ENCODE measurements around the gene SRPX. TPM values are rescaled to one million over a fixed set of nuclear protein-coding genes. Genes with fewer than 3 reads are reported as not detected.

The SRPX gene
- polyA plus RNA-seq, 1 donor: 18.9 TPM

DNA sequence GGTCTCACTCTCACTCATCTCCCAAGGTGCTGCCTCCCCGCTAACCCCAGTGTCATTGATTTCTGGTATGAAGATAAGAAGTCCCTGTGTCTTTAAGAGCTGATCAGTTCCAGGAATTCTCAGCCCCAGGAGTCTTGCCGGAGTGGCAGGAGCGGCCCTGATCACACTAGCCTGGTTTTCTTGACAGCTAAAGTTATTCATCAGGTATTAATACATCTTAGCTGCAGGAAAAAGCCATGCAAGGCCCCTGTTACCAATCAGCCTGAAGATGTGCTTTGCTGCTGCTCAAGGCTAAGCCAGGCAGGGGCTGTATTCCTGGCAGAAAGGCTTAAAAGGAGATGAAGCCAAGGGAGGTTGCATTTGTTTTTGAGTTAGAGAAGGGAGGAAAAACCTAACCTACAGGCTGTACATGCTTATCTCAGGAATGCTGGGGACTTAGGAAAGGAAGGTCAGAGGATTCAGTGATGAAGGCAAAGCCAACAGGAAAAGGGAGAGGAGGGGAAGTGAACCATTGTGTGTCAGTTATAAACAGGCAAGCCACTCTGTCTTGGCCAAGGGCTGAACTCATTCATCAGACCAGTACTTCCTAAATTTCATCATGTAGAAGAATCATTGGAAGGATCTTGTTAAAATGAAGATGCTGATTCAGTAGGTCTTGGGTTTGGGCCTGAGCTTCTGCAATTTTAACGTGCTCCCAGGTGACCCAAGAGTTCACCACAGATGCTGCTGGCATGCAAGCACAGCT, 8.6 kb downstream of the SRPX start:
- DNase-seq: no peak
- no peaks in the 10 kb centered on the region for H3K36me3 ChIP-seq (ENCODE audit: control insufficient read depth, insufficient read depth, low read length)
- no peaks in the 10 kb centered on the region for H3K27me3 ChIP-seq (ENCODE audit: control insufficient read depth, insufficient read depth, low read length)
- peaks cover 4% of the 10 kb centered on the region for H3K4me1 ChIP-seq (ENCODE audit: control insufficient read depth, insufficient read depth, low read length)
- H3K9me3 ChIP-seq (ENCODE audit: control insufficient read depth, low read depth, low read length): no peaks in the 10 kb centered on the region
- no CpG with 5 or more reads among the region's 4 CpGs for WGBS (ENCODE audit: insufficient coverage, low lambda C conversion rate)
- H3K4me3 ChIP-seq (ENCODE audit: low read length): no peak overlapping the region
- H3K27ac ChIP-seq (ENCODE audit: low read length): no peak overlapping the region

GRCh38 chrX:38206542-38206941, 14.1 kb downstream of the SRPX start:
- no peaks in the 10 kb centered on the region for H3K9me3 ChIP-seq (ENCODE audit: control insufficient read depth, low read depth, low read length)
- DNase-seq: no peak
- WGBS (ENCODE audit: insufficient coverage, low lambda C conversion rate): no CpG with 5 or more reads among the region's 3 CpGs
- no peaks in the 10 kb centered on the region for H3K27me3 ChIP-seq (ENCODE audit: control insufficient read depth, insufficient read depth, low read length)
- H3K4me3 ChIP-seq (ENCODE audit: low read length): no peak overlapping the region
- no peaks in the 10 kb centered on the region for H3K36me3 ChIP-seq (ENCODE audit: control insufficient read depth, insufficient read depth, low read length)
- peaks cover under 1% of the 10 kb centered on the region for H3K4me1 ChIP-seq (ENCODE audit: control insufficient read depth, insufficient read depth, low read length)
- H3K27ac ChIP-seq (ENCODE audit: low read length): no peak overlapping the region

- Histone ChIP-seq H3K27me3 (ENCODE audit: control insufficient read depth, insufficient read depth, low read length) (no peaks in the 10 kb centered on the region), H3K9me3 (ENCODE audit: control insufficient read depth, low read depth, low read length) (no peaks in the 10 kb centered on the region), H3K36me3 (ENCODE audit: control insufficient read depth, insufficient read depth, low read length) (no peaks in the 10 kb centered on the region), H3K4me1 (ENCODE audit: control insufficient read depth, insufficient read depth, low read length) (no peaks in the 10 kb centered on the region), H3K27ac (ENCODE audit: low read length) (no peak overlapping the region), H3K4me3 (ENCODE audit: low read length) (no peak overlapping the region)
- no peak for DNase-seq
- no CpG with 5 or more reads among the region's 5 CpGs for WGBS (ENCODE audit: insufficient coverage, low lambda C conversion rate)
Observed at GRCh38 chrX:38206036-38206435, 14.6 kb downstream of the SRPX start.

DNA sequence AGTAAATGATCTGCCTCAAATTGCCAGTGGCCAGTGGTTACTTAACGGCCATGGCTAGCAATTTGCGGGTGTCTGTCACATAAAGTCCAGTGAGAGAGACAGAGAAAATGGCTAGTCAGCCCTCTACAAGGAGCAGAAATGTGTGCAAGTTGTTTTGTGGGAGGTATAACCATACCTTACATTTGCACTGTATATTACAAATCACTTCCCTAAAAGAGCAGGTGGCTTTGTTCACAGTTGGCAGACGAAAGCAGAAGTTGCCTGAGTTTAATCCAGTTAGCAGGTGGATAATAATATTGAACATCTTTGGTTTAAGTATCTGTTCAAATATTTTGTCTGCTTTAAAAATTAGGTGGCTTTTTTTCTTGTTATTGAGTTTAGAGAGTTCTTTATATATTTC, 15.6 kb downstream of the SRPX start:
- Histone ChIP-seq H3K4me3 (ENCODE audit: low read length) (no peak overlapping the region), H3K4me1 (ENCODE audit: control insufficient read depth, insufficient read depth, low read length) (no peaks in the 10 kb centered on the region), H3K27me3 (ENCODE audit: control insufficient read depth, insufficient read depth, low read length) (no peaks in the 10 kb centered on the region), H3K27ac (ENCODE audit: low read length) (no peak overlapping the region), H3K9me3 (ENCODE audit: control insufficient read depth, low read depth, low read length) (no peaks in the 10 kb centered on the region), H3K36me3 (ENCODE audit: control insufficient read depth, insufficient read depth, low read length) (no peaks in the 10 kb centered on the region)
- no CpG with 5 or more reads among the region's 3 CpGs for WGBS (ENCODE audit: insufficient coverage, low lambda C conversion rate)
- DNase-seq: no peak

DNA sequence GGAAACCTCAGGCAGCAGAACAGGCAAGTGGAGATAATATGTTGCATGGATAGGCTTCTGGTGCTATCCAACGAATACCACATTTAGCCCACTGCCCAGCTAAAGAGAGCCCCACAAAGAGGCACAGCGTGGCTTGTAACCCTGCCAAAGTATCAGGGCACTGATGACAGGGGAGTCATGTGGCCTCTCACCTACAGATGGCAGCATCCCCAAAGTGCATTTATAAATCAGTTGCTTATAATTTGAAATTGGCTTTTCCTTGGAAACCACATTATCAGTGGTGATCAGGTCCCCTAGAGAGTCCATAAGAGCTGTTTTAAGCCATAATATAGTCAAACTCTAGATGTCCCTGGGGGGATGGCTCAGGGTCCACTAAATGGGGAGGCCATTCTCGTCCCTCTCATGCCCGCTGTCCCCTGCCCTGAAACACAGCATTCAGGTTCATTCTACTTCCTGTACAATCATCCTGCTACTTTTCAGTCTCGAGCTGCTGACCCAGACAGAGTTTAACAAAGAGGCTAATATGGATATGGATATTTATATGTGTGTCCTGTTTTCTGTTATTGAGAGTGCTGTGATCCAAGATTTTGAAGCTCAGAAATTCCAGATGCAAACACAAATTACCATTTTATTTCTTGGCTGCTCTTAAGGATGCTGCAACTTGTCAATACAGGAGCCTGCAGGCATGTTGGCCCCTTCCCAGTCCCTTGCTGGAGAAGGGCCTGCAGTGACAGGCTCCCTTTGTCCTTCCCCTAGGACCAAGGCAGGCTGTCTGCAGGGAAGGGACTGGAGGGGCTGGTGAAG, 28.5 kb downstream of the SRPX start:
- no CpG with 5 or more reads among the region's 5 CpGs for WGBS (ENCODE audit: insufficient coverage, low lambda C conversion rate)
- DNase-seq: peak in 1 of 2 donors; percentile 9
- H3K27ac ChIP-seq (ENCODE audit: low read length): no peak overlapping the region

GRCh38 chrX:38189431-38190250, 31.0 kb downstream of the SRPX start:
- no peak for DNase-seq
- Histone ChIP-seq H3K27me3 (ENCODE audit: control insufficient read depth, insufficient read depth, low read length) (no peaks in the 10 kb centered on the region), H3K4me1 (ENCODE audit: control insufficient read depth, insufficient read depth, low read length) (no peaks in the 10 kb centered on the region), H3K27ac (ENCODE audit: low read length) (no peak overlapping the region), H3K36me3 (ENCODE audit: control insufficient read depth, insufficient read depth, low read length) (no peaks in the 10 kb centered on the region), H3K4me3 (ENCODE audit: low read length) (no peak overlapping the region), H3K9me3 (ENCODE audit: control insufficient read depth, low read depth, low read length) (no peaks in the 10 kb centered on the region)
- WGBS (ENCODE audit: insufficient coverage, low lambda C conversion rate): 94% methylated on average over 2 of the region's 7 CpGs

More for the DNA sequence above, 28.5 kb downstream of the SRPX start:
- Histone ChIP-seq H3K36me3 (ENCODE audit: control insufficient read depth, insufficient read depth, low read length) (no peaks in the 10 kb centered on the region), H3K9me3 (ENCODE audit: control insufficient read depth, low read depth, low read length) (no peaks in the 10 kb centered on the region), H3K4me3 (ENCODE audit: low read length) (no peak overlapping the region), H3K27me3 (ENCODE audit: control insufficient read depth, insufficient read depth, low read length) (no peaks in the 10 kb centered on the region), H3K4me1 (ENCODE audit: control insufficient read depth, insufficient read depth, low read length) (no peaks in the 10 kb centered on the region)

GRCh38 chrX:38183596-38183995, 37.1 kb downstream of the SRPX start:
- no peaks in the 10 kb centered on the region for H3K27me3 ChIP-seq (ENCODE audit: control insufficient read depth, insufficient read depth, low read length)
- WGBS (ENCODE audit: insufficient coverage, low lambda C conversion rate): no CpG with 5 or more reads among the region's 1 CpG
- no peak for DNase-seq
- no peak overlapping the region for H3K4me3 ChIP-seq (ENCODE audit: low read length)
- H3K9me3 ChIP-seq (ENCODE audit: control insufficient read depth, low read depth, low read length): no peaks in the 10 kb centered on the region
- H3K4me1 ChIP-seq (ENCODE audit: control insufficient read depth, insufficient read depth, low read length): no peaks in the 10 kb centered on the region
- H3K27ac ChIP-seq (ENCODE audit: low read length): no peak overlapping the region
- H3K36me3 ChIP-seq (ENCODE audit: control insufficient read depth, insufficient read depth, low read length): no peaks in the 10 kb centered on the region

DNA sequence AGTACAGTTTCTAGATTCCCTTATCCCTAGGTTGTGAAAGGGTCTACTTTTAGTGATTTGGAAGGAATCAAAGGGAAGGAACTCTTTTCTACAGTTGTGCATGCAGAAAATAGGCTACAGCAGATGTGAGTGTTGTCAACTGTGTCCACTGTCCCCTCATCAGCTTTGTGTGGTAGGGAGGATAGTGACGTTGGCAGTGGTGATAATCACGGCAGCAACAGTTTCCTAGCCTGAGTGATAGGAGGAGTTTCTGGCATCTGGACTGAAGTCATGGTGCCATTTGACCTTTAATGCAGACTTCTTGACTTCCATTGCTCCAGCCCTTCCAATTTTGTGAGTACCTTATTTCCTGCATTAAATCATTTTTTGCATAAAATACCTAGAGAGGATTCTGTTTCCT, 39.3 kb downstream of the SRPX start:
- Histone ChIP-seq H3K27ac (ENCODE audit: low read length) (no peak overlapping the region), H3K27me3 (ENCODE audit: control insufficient read depth, insufficient read depth, low read length) (no peaks in the 10 kb centered on the region), H3K4me1 (ENCODE audit: control insufficient read depth, insufficient read depth, low read length) (no peaks in the 10 kb centered on the region), H3K9me3 (ENCODE audit: control insufficient read depth, low read depth, low read length) (no peaks in the 10 kb centered on the region), H3K36me3 (ENCODE audit: control insufficient read depth, insufficient read depth, low read length) (no peaks in the 10 kb centered on the region), H3K4me3 (ENCODE audit: low read length) (no peak overlapping the region)
- no CpG with 5 or more reads among the region's 2 CpGs for WGBS (ENCODE audit: insufficient coverage, low lambda C conversion rate)
- DNase-seq: no peak

DNA sequence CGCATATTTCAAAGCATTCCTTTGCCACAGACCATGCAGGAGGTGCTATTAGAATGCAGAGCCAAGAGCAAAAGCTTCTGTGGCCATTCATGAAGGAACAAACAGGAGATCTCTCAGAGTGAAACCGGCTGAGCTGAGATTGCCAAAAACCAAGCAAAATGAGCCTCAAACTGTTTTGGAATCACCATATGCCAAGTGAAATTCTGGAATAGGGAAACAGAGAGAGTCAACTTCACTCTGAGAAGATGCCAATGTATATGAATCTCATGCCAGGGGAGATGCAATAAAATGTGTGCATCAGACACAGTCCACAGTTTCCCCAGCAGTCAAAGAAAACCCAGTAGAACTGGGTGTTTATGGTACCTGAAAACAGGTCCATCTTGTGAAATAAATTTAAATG, 42.3 kb downstream of the SRPX start:
- H3K36me3 ChIP-seq (ENCODE audit: control insufficient read depth, insufficient read depth, low read length): no peaks in the 10 kb centered on the region
- DNase-seq: no peak
- no peaks in the 10 kb centered on the region for H3K4me1 ChIP-seq (ENCODE audit: control insufficient read depth, insufficient read depth, low read length)
- no CpG with 5 or more reads among the region's 2 CpGs for WGBS (ENCODE audit: insufficient coverage, low lambda C conversion rate)
- H3K4me3 ChIP-seq (ENCODE audit: low read length): no peak overlapping the region
- no peaks in the 10 kb centered on the region for H3K9me3 ChIP-seq (ENCODE audit: control insufficient read depth, low read depth, low read length)
- H3K27me3 ChIP-seq (ENCODE audit: control insufficient read depth, insufficient read depth, low read length): no peaks in the 10 kb centered on the region
- no peak overlapping the region for H3K27ac ChIP-seq (ENCODE audit: low read length)

DNA sequence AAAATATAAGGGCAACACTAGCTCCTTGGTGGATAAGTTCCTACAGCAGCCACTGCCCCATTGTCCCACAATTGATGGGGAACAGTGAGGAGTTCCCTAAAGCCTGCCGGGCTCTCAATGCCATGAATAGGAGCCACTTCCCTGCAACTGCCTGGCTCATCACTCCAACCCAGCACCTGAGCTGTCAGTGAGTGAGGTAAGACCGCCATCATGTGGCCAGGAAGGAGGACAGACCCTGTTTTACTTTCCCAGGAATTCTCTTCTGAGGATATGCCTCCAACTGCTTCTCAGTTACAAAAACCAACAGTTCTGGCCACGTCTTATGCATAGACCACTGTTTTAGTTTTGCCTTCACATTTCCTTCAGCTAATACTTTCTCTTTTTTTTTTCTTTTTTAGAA, 45.5 kb downstream of the SRPX start:
- H3K4me3 ChIP-seq (ENCODE audit: low read length): no peak overlapping the region
- H3K36me3 ChIP-seq (ENCODE audit: control insufficient read depth, insufficient read depth, low read length): no peaks in the 10 kb centered on the region
- H3K27ac ChIP-seq (ENCODE audit: low read length): no peak overlapping the region
- H3K27me3 ChIP-seq (ENCODE audit: control insufficient read depth, insufficient read depth, low read length): no peaks in the 10 kb centered on the region
- peak; percentile 11 to 31 for DNase-seq
- WGBS (ENCODE audit: insufficient coverage, low lambda C conversion rate): no CpG with 5 or more reads among the region's 3 CpGs
- no peaks in the 10 kb centered on the region for H3K4me1 ChIP-seq (ENCODE audit: control insufficient read depth, insufficient read depth, low read length)
- H3K9me3 ChIP-seq (ENCODE audit: control insufficient read depth, low read depth, low read length): no peaks in the 10 kb centered on the region
